GM18858 (cell line): Measurements from ENCODE around the gene R3HDM4.

Experiments
- ATAC-seq: cut with Tn5 transposase; IDR thresholded peaks from one replicate; pipeline ENCODE4 v1.9.1; 2021; ENCODE audit not compliant: unreplicated experiment

Gene R3HDM4

DNA sequence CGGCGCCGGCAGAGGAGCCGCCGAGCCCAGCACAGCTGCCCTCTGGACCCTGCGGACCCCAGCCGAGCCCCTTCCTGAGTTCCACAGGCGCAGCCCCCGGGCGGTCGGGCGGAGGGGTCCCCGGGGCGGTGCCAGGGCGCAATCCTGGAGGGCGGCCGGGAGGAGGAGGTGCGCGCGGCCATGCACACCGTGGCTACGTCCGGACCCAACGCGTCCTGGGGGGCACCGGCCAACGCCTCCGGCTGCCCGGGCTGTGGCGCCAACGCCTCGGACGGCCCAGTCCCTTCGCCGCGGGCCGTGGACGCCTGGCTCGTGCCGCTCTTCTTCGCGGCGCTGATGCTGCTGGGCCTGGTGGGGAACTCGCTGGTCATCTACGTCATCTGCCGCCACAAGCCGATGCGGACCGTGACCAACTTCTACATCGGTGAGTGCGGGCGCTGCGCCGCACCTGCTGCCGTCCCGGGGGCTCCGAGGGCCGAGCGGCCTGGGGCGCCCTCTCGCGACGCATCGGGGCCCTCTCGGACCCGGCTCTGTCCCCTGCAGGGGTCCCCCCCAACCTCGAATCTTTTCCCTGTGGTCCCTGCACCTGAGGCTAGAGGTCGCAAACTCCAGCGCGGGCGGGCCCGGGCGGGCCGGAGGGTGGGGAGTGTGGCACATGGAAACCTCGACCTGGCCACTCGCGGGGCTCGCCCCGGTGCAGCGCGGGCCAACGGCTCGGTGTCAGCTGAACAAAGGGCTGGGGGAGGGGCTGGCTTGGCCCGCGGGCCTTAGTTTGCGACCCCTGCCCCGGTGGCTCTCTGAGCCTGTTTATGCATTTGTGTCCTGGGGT lies 4.5 kb upstream of the R3HDM4 start, which contains the start of gene KISS1R:
KISS1R (plus strand) TSS at position 11 of the 829 bp plus-strand sequence; CDS start at position 181, 170 bp downstream.
- ATAC-seq, result no peak

DNA sequence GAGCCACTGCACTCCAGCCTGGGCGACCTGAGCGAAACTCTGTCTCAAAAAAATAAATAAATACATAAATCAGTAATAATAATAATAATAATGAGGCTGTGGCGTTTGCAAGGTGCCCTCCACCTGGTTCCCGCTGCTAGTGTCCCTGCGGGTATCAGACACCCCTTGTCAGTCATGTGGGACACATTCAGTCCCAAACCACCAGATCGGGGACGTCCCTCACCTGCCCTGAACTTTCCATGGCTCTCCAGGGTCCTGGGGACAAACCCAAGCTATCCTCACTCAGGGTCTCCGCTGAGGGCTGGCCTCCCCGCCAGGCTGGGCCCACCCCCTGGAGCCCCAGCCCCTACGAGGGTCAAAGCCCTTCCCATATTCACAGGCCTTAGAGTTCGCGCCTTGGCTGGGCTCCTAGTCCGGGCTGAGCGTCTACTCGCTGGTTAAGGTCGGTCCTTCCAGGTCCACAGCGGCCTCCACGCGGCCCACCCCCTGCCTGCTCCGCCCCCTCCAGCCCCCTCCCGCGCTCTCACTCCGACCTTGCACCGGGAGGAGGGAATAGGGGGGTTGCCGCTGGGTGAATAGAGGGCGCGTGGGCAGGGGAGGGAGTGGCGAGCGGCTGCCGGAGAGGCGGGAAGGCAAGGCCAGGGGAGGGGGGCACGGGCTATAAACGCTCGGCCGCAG lies 3.8 kb upstream of the R3HDM4 start:
- ATAC-seq, result no peak

DNA sequence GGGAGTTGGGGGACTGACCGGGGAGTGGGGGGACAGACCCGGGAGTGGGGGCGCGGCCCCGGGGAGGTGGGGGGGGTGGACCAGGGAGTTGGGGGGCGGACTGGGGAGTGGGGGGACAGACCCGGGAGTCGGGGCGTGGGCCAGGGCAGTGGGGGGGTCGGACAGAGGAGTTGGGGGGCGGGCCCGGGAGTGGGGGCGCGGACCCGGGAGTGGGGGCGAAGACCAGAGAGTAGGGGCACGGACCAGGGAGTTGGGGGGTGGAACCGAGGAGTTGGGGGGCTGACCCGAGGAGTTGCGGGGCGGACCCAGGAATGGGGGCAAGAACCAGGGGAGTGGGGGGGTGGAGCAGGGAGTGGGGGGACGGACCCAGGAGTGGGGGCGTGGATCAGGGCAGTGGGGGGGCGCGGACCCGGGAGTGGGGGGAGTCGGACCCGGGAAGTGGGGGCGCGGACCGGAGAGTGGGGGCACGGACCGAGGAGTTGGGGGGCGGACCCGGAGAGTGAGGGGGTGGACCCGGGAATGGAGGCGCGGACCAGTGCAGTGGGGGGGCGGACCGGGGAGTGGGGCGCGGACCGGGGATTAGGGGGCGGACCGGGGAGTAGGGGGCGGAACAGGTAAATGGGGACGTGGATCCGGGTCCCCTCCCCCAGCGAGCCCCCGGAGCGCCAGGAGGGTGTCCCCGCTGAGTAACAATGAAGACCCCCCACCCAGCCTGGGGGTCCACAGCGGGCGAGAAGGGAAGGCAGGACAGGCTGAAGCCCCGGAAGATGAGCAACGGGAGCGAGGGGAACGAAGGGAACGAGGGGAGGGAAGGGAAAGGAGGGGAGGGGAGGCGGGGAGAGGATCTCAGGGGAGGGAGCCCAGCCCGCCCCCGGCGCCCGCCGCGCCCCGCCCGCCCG lies 589 bp downstream of the R3HDM4 start:
- ATAC-seq, result no peak

DNA sequence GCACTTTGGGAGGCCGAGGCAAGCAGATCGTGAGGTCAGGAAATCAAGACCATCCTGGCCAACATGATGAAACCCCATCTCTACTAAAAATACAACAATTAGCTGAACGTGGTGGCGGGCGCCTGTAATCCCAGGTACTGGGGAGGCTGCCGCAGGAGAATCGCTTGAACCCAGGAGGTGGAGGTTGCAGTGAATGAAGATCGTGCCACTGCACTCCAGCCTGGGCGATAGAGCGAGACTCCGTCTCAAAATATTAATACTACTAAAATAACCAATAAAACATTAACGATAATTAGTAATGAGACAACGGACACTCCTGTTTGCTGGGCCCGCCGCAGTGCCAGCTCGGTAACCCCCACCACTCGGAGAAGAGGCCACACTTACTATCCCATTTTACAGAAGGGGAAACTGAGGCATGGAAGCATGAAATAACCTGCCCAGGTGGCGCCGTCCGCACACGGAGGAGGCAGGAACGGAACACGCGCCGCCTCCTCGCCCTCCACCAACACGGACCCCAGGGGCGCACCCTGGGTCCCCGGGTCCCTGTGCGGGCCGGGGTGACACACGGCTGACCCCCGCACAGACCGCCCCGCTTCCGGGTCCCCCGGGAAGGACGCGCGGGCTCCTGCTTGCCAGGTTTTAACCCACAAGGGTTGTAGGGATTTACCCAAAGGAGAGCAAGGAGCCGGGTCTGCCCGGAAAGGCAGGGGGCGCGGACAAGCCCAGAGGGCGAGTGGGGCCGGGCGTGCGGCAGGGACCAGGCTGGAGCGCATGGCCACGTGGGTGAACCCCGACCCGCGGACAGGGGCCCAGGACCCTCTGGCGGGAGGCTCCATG lies 1.6 kb downstream of the R3HDM4 start:
- ATAC-seq, result no peak

DNA sequence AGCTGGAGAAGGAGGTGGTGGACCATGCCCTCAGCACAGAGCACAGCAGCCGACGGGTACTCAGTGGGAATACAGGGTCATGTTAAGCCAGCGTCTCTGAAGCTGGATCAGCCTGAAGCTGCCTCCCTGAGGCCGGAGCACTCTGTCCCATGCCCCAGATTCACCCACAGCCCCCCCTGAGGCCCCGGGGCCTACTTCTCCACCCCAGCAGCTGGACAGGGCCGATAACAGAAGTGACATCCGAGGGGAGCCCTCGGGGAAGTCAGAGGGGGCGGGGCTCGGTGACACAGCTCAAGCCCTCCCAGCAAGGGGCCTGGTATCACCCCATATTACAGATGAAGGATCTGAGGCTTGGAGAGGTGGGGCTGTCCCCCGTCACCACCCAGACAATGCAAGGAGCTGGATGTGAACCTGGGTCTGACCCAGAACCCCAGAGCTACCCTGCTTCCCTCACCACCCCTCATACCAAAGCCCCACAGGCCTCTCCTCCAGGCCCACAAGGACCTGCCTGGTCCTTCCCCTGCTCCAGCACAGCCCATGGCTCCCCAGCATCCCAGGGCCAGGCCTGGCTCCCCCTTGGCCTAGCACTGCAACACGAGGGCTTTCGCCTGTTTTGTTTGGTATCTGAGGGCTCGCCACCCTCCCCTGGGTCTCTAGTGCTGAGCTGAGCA lies 5.7 kb downstream of the R3HDM4 start:
- no peak for ATAC-seq

DNA sequence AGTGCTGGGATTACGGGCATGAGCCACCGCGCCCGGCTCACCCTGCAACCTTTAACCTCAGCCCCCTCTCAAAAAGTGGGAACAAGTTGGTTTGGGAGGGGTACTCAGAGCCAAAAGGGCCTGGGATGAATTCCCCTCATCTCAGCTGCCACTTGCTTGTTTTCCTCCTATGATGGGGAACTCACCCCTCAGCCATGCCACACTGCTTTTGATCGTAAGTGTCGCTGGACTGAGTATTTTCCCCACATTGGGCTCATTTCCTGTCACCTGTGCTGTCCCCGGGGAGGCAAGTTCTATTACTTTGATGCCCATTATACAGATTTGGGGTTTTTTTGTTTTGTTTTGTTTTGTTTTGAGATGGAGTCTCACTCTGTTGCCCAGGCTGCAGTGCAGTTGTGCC lies 6.5 kb downstream of the R3HDM4 start:
- no peak for ATAC-seq

DNA sequence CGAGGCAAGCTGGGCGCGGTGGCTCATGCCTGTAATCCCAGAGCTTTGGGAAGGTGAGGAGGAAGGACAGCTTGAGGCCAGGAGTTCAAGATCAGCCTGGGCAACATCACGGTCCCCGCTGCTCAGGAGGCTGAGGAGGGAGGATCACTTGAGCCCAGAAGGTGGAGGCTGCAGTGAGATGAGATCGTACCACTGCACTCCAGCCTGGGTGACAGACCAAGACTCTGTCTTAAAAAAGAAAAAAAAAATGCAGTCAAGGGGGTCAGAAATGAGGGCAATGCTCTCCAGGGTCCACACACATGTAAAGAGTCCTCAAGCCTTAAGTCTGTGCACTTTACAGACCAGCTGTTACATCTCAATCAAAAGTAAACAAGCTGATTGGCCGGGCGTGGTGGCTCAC lies 8.5 kb downstream of the R3HDM4 start:
- ATAC-seq, result no peak

DNA sequence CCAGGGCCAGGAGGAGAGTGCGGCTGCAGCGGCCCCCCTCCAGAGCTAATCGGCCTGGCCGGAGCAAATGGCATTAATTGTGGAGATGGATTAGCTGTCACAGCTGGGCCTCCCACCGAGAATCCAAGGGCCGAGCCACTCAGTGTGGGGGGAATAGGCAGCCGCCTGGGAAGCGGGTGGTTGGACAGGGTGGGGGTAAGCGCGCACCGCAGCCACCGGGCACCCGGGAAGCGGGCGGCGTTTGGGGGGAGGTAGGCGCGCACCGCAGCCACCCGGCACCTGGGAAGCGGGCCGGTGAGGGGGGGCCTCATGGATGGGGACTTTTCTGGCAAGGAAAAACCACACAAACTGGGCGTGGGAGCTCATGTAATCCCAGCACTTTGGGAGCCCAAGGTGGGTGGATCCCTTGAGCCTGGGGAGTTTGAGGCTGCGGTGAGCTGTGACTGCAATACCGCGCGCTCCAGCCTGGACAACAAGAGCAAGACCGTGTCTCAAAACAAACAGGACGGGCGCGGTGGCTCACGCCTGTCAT lies 9.7 kb downstream of the R3HDM4 start:
- ATAC-seq, result no peak

DNA sequence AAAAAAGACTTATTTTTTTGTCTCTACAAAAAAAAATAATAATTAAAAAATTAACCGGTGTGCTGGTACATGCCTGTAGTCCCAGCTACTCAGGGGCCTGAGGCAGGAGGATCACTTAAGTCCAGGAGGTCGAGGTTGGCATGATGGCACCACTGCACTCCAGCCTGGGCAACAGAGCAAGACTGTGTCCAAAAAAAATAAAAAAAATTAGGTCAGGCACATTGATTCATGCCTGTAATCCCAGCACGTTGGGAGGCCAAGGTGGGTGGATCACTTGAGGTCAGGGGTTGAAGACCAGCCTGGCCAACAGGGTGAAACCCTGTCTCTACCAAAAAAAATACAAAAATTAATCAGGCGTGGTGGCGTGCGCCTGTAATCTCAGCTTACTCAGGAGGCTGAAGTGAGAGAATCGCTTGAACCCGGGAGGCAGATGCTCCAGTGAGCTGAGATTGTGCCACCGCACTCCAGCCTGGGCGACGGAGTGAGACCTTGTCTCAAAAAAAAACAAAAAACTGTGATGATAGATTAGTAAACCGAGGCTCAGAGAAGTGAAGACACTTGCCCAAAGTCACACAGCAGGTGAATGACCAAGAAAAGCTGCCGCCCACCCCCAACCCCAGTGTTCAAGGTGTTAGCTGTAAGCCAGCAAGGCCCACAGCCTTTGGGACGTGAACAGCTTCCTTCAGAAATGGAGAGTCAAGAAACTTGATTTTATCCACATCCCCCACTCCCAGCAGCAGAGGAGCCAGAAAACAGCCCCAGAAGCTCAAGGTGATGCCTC lies 10.4 kb downstream of the R3HDM4 start:
- no peak for ATAC-seq

DNA sequence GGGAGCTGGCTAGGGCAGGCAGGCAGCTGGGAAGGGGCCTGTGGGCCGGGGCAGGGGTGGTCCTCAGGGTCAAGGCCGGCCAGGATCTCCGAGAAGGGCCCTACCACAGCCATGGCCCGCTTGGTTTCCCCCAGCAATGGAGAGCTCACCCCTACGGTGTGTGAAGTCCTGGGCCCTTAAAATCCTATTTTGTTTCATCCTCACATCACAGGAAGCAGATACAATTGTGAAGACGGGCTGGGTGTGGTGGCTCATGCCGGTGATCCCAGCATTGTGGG lies 11.0 kb downstream of the R3HDM4 start:
- no peak for ATAC-seq

DNA sequence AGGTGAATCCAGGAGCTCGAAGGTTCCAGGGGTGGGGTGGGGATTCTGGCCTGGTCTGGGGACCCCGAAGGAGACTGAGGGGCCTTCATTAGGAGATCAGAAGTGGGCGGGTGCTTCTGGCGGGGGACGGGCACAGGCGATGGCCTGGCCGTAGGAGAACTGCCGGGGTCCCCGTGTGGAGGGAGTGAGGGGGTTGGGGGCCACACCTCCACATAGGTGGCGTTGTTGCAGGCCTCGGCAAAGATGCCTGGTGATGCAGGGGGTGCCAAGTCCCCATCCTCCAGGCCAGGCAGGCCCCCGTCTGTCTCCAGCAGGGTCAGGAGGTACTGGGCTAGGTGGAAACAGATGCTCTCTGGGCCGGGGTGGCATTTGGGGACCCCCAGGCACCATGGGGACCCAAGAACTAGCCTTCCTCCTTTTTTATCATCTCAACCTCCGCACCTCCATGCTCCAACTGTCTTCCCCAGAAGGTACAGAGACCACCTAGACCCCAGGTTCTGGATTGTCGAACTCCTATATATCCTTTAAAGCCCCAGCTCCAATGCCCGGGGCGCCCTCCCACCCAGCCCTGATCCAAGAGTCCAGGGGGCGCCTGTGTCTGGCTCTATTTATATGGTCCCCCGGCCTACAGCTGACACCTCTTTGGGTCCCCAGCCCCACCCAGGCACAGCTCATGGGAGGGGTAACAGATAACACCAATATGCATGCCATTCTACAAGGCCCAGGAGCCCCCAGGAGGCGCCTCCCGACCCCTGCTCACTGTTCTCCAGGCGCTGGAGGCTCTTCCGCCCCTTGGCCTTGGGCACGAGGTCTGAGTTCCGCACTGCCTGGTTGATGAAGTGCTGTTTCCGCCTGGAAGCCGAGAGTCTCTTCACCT lies 11.6 kb downstream of the R3HDM4 start:
- ATAC-seq, result no peak

DNA sequence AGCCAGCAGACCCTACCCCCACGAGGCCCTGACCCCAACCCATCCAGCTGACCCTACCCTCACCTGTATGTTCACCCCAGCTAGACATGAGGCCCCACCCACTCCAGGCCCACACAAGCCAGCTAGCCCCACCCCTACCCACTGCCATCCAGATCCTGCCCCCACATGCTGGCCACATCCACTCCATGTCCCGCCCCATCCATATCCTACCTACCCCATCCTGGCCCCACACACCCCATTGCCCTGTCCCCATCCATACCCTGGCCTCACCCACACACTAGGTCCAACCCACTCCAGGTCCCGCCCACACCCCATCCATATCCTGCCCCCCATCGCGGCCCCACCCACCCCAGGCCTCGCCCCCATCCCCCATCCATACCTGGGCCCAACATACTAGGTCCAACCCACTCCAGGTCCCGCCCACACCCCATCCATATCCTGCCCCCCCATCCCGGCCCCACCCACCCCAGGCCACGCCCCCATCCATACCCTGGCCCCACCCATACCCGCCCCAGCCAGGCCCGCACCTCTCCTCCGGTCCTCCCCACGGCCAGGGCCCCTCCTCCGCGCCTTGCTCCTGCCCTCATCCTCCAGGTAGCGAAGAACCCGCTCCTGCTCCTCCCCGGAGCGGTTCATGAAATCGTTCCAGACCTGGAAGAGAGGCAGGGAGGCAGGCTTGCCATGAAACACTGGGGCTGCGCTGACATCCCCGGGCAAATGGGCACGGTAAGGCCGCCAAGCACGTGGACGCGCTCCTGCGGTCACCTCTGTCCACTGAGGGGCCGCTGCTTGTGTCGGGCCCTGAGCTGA lies 12.5 kb downstream of the R3HDM4 start:
- no peak for ATAC-seq

DNA sequence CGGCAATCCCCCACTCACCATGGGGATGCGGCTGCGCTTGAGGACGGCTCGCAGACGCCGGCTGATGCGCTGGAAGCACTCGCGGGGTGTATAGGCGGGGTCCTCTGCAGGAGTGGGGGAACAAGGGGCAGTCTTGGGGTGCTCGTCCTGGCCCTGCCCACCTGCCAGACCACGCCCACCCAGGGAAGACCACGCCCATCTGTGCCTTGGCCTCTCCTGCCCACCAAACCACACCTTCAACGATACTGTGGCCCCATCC lies 13.0 kb downstream of the R3HDM4 start:
- ATAC-seq, result no peak

DNA sequence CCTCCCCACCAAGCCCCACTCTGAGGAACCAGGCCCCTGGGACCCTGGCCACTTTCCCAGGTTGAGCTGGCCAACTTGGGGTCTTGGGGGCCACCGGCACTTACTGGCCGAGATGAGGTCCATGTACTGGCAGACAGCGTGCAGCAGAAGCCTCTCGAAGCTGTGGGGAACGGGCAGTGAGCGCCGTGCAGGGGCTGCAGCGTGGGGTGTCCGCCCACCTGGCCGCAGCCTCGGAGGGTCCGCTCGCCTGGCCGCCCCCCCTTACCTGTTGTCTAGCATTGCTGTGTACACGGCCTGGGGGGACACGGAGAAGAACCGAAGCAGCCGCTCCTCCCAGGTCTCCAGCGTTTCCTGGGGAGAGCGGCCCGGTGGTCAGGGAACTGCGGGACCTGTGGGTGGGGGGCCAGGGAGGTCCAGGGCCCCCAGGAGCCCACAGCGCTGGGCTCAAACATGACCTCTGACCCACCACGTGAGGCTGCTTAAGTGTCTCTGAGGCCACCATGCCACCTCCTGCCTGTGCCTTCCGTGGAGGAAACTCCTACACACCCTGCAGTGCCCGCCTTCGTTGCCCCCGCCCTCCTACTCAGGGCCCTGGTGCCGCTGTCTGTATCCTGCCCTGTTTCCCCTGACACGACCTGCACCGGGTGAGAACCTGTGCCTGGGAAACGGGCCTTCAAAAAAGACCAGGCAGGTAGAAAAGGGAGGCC lies 13.5 kb downstream of the R3HDM4 start:
- no peak for ATAC-seq

DNA sequence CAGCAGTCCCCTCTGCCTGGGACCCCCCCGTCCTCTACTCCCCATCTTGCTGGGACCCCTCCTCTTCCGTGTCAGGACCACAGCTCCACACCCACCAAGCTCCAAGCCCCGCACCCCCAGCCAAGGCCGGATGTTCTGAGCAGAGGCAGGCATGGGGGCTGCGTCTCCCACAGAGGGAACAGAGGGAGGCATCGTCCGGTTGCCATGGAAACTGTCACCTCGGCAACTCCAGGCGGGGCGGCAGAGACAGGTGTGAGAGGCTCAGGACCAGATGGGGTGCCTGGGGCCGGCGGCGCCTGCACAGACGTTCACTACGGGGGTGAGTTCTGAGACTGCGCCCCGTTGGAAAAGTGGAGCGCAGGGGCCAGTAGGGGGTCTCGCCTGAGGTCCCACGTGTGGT lies 14.4 kb downstream of the R3HDM4 start:
- ATAC-seq, result no peak

DNA sequence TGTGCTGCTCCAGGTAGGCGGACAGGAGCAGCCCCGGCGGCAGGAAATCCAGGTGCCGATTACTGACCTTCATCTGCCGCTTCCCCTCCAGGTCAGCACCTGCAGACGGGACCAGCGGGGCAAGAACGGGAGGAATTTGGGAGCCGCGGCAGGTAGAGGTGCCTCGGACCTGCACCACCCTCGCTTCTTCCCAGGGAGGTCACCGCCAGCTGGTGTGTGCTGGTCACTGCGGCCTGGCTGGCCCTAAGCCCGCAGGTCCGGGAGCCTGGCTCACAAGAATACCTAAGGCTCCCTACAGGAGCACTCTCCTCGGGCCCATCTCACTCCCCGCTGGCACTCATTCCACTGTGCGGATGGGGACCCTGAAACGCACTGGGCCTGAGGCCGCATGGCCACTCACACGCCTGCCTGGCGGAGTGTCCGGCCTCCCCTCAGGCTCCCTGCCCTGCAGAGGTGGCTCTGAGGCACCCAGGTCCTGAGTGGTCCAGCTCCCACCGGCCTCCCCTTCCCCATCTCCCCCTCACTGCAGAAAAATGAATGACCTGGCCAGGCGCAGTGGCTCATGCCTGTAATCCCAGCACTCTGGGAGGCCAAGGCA lies 15.5 kb downstream of the R3HDM4 start:
- ATAC-seq, result no peak

DNA sequence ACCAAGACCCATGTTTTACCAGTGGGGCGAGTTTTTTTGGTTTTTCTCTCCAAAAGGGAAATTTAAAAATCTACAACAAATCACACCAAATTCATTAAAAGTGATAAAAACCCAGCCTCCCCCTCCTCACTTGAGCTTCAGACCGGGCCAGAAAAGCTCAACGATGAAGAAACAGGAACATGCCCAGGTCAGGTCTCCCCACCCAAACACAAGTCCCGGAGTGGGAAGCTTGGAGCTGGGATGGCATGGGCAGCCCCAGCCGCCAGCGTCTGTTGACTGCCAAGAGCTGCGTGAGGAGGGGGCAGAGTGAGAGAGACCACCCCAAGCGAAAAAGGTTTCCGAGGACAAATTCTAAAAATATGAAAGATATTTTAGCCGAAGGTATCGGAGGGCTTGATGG lies 16.0 kb downstream of the R3HDM4 start:
- ATAC-seq, result no peak
